ENCODE data around the gene REEP3.
A peak's percentile ranks its signal among the peaks of the same experiment; 100 is the strongest.

Gene REEP3

GRCh38 chr10:63665670-63666134, 144.5 kb downstream of the REEP3 start:
- DNase-seq (ENCODE audit: low spot score) = no peak

- DNase-seq (ENCODE audit: low spot score) = peak; percentile 22
These were observed 145.7 kb downstream of the REEP3 start for GRCh38 chr10:63666836-63667383.

- DNase-seq (ENCODE audit: low spot score) = no peak
These were observed 146.6 kb downstream of the REEP3 start for GRCh38 chr10:63667596-63668480.

- DNase-seq (ENCODE audit: low spot score) = no peak
These were observed 149.2 kb downstream of the REEP3 start for GRCh38 chr10:63670291-63670898.

- no peak for DNase-seq (ENCODE audit: low spot score)
These were observed 150.2 kb downstream of the REEP3 start for GRCh38 chr10:63671317-63671937.

GRCh38 chr10:63672491-63672890, 151.3 kb downstream of the REEP3 start:
- DNase-seq (ENCODE audit: low spot score) = no peak

GRCh38 chr10:63673246-63673645, 152.0 kb downstream of the REEP3 start:
- no peak for DNase-seq (ENCODE audit: low spot score)

- DNase-seq (ENCODE audit: low spot score) = no peak
These were observed 152.6 kb downstream of the REEP3 start for GRCh38 chr10:63673846-63674245.
